ENCODE results near the gene YAP1.

The YAP1 gene

DNA sequence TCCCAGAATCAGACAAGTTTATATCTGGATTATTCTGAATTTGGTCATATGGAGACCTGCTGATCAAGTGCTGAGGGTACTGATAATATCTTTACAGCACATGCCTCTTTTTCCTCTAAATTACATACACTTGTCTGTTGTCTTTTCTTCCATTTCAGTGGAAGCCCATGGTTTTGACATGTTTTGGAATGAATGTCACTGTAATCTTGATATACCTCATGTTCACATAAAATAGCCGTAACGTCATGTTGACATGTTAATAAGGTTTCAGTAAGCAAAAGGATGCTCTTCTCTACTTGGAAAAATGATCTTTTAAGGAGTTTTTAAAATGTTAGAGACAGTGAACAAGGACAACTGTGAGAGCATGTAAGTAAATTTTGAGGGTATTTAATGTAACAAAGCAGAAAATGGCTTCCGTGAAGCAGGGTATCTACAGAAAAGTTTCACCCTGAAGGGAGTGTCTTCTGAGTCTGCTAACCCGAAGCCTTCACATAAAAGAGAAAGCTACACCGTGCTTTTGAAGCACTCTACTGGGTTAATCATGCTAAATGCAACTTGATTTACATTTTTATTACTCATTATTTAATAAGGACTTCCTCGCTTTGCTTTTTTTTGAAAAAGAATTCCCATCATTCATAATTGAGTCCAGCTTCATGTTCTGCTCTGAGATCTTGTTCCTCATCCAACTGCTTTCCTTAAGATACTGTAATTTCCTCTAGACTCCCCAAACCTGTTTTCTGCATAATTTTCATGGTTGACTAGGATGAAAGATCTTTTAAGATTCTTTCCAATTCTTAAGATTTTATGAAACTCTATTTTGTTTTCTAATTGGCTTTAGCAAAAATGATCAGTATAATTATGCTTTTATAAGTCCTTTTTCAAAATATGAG, 56.2 kb downstream of the YAP1 start:
- Mint-ChIP-seq H3K9me3 (ENCODE audit: low read depth) (no peaks in the 10 kb centered on the region), H3K36me3 (no peaks in the 10 kb centered on the region), H3K27ac (no peak overlapping the region), H3K4me1 (ENCODE audit: low read depth) (no peaks in the 10 kb centered on the region), H3K4me3 (no peak overlapping the region), H3K27me3 (peaks cover 11% of the 10 kb centered on the region)

DNA sequence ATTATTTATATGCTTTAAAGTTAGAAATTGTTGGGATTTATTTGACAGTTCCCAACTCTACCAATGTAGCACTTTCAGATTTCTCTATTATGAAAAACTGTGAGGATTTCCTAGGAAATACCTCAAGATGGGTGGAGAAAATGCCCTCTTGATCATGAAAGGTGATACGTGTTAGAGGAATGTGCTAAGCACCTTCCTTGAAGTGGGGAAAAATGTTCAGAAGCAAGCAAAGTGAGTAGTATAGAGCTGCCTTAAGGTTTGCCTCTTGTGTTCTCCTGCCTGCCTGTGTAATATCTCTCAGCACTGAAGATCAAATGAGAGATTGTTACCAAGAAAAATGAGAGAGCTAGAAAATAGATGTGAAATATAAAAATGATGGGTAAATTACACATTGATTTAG, 58.2 kb downstream of the YAP1 start:
- Mint-ChIP-seq H3K27ac (no peak overlapping the region), H3K4me1 (ENCODE audit: low read depth) (no peaks in the 10 kb centered on the region), H3K27me3 (peaks cover 18% of the 10 kb centered on the region), H3K9me3 (ENCODE audit: low read depth) (no peaks in the 10 kb centered on the region), H3K36me3 (no peaks in the 10 kb centered on the region), H3K4me3 (no peak overlapping the region)

DNA sequence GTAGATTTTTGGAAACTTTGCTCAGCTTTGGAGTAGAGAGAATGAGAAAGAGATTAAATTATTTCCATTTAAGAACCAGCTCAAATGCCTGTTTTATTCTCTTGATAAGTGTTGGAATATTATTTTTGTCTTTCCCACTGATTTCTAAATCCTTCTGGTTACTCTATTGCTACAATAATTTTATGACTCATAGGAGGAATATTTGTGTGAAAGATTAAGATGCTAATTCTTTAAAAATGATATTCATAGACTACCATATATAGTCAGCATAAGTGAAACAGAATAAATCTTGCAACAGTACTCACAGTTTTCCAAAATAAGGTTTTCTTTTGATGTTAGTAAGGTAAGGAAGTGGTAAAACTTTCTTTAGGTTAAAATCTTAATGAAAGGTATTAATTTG, 60.9 kb downstream of the YAP1 start:
- H3K4me3 Mint-ChIP-seq, result no peak overlapping the region
- peaks cover 17% of the 10 kb centered on the region for H3K27me3 Mint-ChIP-seq
- H3K36me3 Mint-ChIP-seq, result no peaks in the 10 kb centered on the region
- no peaks in the 10 kb centered on the region for H3K9me3 Mint-ChIP-seq (ENCODE audit: low read depth)
- no peaks in the 10 kb centered on the region for H3K4me1 Mint-ChIP-seq (ENCODE audit: low read depth)
- no peak overlapping the region for H3K27ac Mint-ChIP-seq

DNA sequence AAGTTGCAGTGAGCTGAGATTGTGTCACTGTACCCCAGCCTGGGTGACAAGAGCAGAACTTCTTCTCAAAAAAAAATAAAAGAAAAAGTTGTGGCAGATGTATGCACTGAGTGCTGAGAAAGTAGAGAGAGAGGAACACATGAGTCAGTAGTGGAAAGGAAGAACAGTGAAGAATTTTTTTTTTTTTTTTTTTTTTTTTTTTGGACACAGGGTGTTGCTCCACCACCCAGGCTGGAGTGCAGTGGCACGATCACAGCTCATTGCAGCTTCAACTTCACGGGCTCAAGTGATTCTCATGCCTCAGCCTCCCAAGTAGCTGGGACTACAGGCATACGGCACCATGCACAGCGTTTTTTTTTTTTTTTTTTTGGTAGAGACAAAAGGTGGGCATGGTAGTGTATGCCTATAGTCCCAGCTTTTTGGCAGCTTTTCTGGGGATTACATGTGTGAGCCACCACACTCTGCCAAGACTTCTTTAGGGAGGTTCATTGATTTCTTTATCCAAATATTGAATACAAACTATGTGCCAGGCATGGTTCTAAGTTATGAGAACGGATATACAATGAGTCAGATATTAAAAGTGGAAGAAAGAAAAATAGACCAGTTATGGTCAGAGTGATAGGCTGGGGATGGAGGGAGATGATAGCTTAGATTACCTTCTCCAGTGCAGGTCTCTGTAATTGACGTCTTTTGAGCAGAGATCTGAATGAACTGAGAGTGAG, 62.0 kb downstream of the YAP1 start:
- Mint-ChIP-seq H3K27ac (no peak overlapping the region), H3K4me1 (ENCODE audit: low read depth) (no peaks in the 10 kb centered on the region), H3K4me3 (no peak overlapping the region), H3K9me3 (ENCODE audit: low read depth) (no peaks in the 10 kb centered on the region), H3K36me3 (no peaks in the 10 kb centered on the region), H3K27me3 (peaks cover 9% of the 10 kb centered on the region)

DNA sequence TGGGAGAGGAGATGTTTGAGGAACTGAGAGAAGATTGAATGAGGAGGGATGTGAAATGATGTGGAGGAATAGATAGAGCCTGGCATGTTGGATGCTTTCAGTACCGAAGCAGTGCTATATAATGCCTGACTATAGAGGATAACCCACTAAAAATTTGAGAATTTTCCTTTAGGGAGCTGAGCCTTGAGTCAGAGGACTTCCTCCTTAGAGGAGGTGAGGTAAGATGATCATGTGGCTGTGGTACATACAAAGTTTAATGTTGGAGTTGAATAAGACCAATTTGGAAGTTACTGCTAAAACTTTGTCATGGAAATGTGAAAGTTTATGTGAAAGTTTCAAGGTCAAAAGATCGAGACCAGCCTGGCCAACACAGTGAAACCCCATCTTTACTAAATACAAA, 66.9 kb downstream of the YAP1 start:
- H3K4me1 Mint-ChIP-seq (ENCODE audit: low read depth), result peaks cover 4% of the 10 kb centered on the region
- peaks cover 7% of the 10 kb centered on the region for H3K27me3 Mint-ChIP-seq
- H3K4me3 Mint-ChIP-seq, result no peak overlapping the region
- no peaks in the 10 kb centered on the region for H3K36me3 Mint-ChIP-seq
- H3K9me3 Mint-ChIP-seq (ENCODE audit: low read depth), result no peaks in the 10 kb centered on the region
- no peak overlapping the region for H3K27ac Mint-ChIP-seq

DNA sequence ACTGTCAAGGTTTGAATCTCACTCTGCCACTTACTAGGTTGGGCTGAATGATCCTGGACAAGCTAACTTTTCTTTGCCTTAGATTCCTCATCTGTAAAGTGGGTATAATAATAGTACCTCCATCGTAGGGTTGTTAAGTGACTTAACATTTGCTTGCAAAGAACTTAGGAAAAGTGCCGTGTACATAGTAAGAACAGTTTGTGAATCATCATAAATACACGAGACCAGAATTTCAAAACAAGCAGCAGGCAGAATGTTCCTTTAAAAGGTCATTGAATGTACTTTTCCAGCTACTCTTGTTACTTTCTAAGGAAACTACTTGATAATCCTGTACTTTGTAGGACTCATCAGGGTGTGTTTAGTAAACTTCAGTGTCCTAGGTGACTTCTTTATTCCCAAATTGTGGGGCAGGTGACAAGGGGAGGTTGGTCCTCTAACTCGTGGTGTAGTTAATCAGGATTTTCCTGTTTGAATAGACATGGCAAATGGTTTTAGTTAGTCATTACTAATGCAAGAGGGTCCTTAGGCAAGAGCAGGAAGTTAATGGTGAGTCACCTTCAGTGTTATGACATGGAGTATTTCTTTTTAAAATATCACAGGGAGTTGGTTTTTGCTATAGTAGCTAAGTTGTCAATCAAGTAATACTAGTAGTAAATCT, 67.9 kb downstream of the YAP1 start:
- H3K9me3 Mint-ChIP-seq (ENCODE audit: low read depth), result no peaks in the 10 kb centered on the region
- H3K36me3 Mint-ChIP-seq, result no peaks in the 10 kb centered on the region
- H3K27ac Mint-ChIP-seq, result no peak overlapping the region
- H3K4me1 Mint-ChIP-seq (ENCODE audit: low read depth), result peaks cover 4% of the 10 kb centered on the region
- no peaks in the 10 kb centered on the region for H3K27me3 Mint-ChIP-seq
- H3K4me3 Mint-ChIP-seq, result no peak overlapping the region

DNA sequence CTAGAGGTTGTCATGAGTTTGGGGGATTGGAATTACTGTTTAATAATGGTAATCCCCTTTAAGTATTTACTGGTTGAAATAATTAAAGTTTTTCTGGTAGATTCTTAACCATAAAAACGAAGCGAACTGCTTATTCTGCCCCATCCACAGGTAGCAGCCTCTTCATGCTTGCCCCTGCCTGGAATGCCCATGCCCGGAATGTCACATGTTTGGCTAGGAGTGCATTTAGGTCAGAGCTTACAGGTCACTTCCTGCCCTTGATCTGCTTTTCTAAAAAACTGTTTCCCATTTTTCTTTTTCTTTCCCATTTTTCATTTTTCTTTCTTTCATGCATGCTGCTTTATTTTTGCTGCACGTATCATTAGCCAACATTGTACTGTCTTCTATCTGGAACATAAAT, 69.1 kb downstream of the YAP1 start:
- no peaks in the 10 kb centered on the region for H3K9me3 Mint-ChIP-seq (ENCODE audit: low read depth)
- H3K4me3 Mint-ChIP-seq, result no peak overlapping the region
- H3K36me3 Mint-ChIP-seq, result no peaks in the 10 kb centered on the region
- peaks cover 4% of the 10 kb centered on the region for H3K4me1 Mint-ChIP-seq (ENCODE audit: low read depth)
- H3K27me3 Mint-ChIP-seq, result no peaks in the 10 kb centered on the region
- H3K27ac Mint-ChIP-seq, result no peak overlapping the region

DNA sequence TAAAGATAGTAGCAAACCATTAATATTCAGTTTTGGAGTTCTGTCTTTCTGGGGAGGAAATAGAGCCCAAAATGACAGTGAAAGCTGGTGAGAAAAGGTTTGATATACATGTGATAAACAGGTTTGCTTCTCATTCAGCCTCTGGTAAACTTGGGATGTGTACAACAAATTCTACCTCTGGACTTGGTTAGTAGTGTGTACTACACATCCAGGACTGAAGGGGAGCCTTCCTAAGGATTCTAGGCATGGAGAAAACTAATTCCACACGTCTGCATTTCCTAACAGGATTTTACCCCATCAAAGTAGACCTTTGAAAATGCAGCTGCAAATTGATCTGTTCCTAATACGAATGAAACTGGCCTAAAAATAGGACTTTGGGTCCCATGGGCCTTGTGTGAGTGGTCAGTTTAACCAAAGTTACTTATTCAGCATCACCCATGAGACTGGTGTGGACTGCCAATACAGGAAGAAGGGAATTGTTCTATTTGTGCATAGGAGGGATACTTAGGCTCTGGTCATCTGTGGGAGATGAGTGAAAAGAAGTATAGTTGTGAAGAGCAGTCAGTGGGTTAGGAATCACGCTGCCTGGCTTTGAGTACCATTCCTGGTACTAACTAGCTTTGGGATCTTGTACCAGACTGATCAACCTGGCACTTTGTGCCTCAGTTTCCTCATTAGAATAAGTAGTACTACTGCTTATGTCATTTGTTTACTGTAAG, 74.2 kb downstream of the YAP1 start:
- no peaks in the 10 kb centered on the region for H3K4me1 Mint-ChIP-seq (ENCODE audit: low read depth)
- no peaks in the 10 kb centered on the region for H3K27me3 Mint-ChIP-seq
- H3K4me3 Mint-ChIP-seq, result no peak overlapping the region
- H3K36me3 Mint-ChIP-seq, result no peaks in the 10 kb centered on the region
- no peak overlapping the region for H3K27ac Mint-ChIP-seq
- H3K9me3 Mint-ChIP-seq (ENCODE audit: low read depth), result no peaks in the 10 kb centered on the region

DNA sequence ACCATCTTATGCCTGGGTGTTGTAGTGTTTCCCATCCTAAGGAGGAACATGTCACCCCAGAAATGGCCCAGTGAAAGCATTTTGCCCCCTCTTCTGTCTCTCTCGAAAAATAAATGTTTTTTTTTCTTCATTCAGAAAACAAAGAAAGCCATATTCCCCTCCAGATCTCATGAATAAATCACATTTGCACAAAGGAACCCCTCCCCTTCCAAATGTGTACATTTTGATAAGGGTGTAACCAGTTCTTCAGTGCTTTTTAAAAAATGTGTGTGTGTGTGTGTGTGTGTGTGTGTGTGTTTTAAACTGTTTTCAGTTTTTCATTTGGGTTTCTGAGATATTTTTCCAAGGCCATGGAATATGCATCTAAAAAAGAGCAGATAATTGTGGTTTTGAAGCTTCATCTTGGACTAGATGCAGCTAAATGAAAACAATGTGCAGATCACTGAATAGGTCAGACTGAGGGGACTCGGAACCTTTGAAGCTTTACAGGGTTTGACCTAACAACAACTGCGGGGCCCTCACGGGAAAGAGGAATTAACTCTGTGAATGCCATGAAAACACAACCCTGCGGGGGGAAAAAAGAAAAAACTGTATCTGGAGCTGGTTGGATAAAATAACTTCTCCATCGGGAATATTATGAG, 76.4 kb downstream of the YAP1 start:
- no peak overlapping the region for H3K27ac Mint-ChIP-seq

DNA sequence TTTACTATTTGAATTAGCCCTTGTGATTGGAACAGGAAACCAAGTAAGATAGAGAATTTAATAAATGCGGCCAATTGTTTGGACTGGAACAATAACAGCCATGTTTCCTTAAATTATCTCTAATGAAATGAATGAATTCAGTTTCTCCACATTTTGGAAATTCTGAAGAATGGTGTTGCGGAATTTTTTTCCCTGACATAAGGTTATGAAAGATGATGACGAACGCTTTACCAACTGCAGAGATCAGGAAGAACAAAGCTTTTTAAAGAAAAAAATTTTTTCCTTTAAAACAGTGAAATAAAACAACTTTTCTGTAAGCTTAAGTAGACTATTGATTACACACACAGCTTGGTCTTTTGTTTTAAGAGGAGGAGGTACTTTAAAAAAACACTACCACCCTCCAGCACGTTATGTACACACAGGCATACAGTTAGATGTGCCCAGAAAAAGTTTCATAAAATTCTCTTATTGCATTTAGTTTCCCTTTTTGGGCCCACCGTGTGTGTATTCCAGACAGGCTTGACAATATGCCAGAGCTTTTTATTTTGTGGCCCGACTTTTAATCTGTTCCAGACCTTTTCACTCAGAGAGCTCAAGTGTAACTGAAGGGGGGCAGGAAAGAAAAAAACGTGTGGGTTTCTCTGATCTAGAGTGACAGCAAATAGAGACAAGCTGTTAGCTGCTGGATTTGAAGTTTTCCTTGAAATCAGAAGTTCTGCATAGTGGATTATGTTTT, 77.3 kb downstream of the YAP1 start:
- no peak overlapping the region for H3K4me3 Mint-ChIP-seq
- H3K27ac Mint-ChIP-seq, result no peak overlapping the region
- no peaks in the 10 kb centered on the region for H3K9me3 Mint-ChIP-seq (ENCODE audit: low read depth)
- H3K4me1 Mint-ChIP-seq (ENCODE audit: low read depth), result no peaks in the 10 kb centered on the region
- H3K27me3 Mint-ChIP-seq, result peaks cover 8% of the 10 kb centered on the region
- no peaks in the 10 kb centered on the region for H3K36me3 Mint-ChIP-seq

More for the DNA sequence above, 76.4 kb downstream of the YAP1 start:
- Mint-ChIP-seq H3K4me1 (ENCODE audit: low read depth) (no peaks in the 10 kb centered on the region), H3K4me3 (no peak overlapping the region), H3K36me3 (no peaks in the 10 kb centered on the region), H3K9me3 (ENCODE audit: low read depth) (no peaks in the 10 kb centered on the region), H3K27me3 (peaks cover 5% of the 10 kb centered on the region)

DNA sequence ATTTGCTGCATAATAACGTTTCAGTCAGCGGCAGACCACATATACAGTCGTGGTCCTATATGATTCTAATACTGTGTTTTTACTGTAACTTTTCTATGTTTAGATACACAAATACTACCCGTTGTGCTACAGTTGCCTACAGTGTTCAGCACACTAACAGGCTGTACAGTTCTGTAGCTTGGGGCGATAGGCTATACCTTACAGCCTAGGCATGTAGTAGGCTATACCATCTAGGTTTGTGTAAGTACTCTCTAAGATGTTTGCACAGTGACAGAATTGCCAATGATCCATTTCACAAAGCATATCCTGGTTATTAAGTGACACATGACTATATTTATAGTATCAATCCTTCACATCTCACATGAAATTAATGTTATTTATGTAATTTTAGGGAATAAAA, 78.2 kb downstream of the YAP1 start:
- no peak overlapping the region for H3K4me3 Mint-ChIP-seq
- no peaks in the 10 kb centered on the region for H3K4me1 Mint-ChIP-seq (ENCODE audit: low read depth)
- peaks cover 8% of the 10 kb centered on the region for H3K27me3 Mint-ChIP-seq
- H3K36me3 Mint-ChIP-seq, result no peaks in the 10 kb centered on the region
- no peaks in the 10 kb centered on the region for H3K9me3 Mint-ChIP-seq (ENCODE audit: low read depth)
- no peak overlapping the region for H3K27ac Mint-ChIP-seq

DNA sequence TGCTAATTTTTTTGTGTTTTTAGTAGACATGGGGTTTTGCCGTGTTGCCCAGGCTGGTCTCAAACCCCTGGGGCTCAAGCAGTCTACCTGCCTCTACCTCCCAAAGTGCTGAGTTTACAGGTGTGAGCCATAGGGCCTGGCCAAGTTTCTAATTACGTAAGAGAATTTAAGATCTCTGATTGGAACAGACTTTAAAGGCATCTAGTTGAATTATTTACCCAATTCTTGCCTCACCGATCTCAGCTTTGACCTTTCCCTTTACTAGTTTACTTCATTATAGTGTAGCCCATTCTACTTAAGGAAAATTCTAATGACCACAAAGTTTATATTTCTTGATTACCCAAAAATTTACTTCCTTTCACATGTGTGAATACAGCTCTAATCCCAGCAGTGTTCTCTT, 81.6 kb downstream of the YAP1 start:
- peaks cover 9% of the 10 kb centered on the region for H3K27me3 Mint-ChIP-seq

DNA sequence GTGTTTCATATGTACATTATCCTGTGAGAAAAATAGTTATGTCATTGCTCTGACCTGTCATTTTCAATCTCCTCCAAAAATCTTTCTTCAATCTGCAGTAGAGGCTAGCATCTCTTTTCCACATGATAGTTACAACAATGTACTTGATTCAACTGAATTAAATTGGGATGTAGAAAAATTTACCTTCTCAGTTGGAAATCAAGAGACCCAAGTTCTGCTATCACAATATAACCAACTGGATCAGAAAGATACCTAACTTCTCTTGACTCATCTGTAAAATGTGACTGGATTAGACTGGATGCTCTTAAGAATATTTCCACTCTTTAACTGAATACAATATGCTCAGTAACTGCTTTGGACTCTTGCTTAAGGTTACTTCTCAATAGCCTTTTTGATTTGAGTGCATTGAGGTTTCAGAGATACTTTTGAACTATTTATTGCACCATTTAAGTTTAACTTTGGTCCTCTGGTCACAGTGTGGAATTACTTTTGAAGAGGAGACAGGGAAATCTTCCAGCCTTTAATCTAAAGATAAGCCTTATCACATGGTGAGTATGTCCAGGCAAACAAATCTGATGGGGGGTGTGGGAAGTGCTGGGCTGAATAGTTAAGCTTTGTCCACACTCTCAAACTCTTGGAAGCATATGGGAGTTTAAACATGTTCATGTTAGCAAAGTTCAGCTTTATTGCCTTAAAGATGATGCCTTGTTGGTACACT, 82.3 kb downstream of the YAP1 start:
- no peaks in the 10 kb centered on the region for H3K4me1 Mint-ChIP-seq (ENCODE audit: low read depth)
- no peak overlapping the region for H3K4me3 Mint-ChIP-seq
- H3K9me3 Mint-ChIP-seq (ENCODE audit: low read depth), result no peaks in the 10 kb centered on the region
- H3K36me3 Mint-ChIP-seq, result no peaks in the 10 kb centered on the region
- peaks cover 9% of the 10 kb centered on the region for H3K27me3 Mint-ChIP-seq
- no peak overlapping the region for H3K27ac Mint-ChIP-seq

More for the DNA sequence above, 81.6 kb downstream of the YAP1 start:
- no peaks in the 10 kb centered on the region for H3K4me1 Mint-ChIP-seq (ENCODE audit: low read depth)
- no peak overlapping the region for H3K4me3 Mint-ChIP-seq
- H3K9me3 Mint-ChIP-seq (ENCODE audit: low read depth), result no peaks in the 10 kb centered on the region
- no peaks in the 10 kb centered on the region for H3K36me3 Mint-ChIP-seq
- H3K27ac Mint-ChIP-seq, result no peak overlapping the region

Data from activated naive CD8-positive, alpha-beta T cell (primary cell).